Left kidney (tissue), 2 donors: Measurements from ENCODE around the gene PRMT7. TPM values are rescaled to one million over a fixed set of nuclear protein-coding genes. Genes with fewer than 3 reads are reported as not detected.

Experiments
- DNase-seq: peaks from one replicate; pipeline ENCODE4 v3.0.0-alpha.2; 2013
- polyA plus RNA-seq: library from polyadenylated mRNA; unstranded; fragments of 120-200 nt; gene quantifications from one replicate; pipeline ENCODE4 v1.2.1, GENCODE V29; 2013; ENCODE audit not compliant: insufficient read length

The PRMT7 gene
- polyA plus RNA-seq, 1 donor: 56.2 TPM

DNA sequence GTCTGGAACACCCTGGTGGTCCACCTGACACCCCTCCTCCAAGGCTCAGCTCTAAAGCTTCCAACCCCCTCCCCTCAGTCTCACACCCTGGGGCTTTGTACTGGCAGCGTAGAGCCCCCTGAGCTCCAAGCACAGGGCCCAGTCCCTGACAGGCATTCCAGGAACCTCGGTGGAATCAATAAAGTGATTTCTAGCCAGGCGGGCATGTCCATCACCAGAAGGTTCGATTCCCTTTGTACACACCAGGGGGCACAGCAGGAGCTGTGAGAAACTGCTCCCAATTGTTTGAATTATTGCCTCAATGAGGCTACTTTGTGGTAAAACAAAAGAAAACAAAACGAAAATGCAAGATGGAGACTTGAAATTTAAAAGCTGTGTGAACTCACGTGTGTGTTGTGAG lies 85.7 kb downstream of the PRMT7 start:
- no peak for DNase-seq

GRCh38 chr16:68397710-68398201 lies 86.9 kb downstream of the PRMT7 start:
- no peak for DNase-seq

GRCh38 chr16:68399456-68399855 lies 88.6 kb downstream of the PRMT7 start:
- DNase-seq: no peak

DNA sequence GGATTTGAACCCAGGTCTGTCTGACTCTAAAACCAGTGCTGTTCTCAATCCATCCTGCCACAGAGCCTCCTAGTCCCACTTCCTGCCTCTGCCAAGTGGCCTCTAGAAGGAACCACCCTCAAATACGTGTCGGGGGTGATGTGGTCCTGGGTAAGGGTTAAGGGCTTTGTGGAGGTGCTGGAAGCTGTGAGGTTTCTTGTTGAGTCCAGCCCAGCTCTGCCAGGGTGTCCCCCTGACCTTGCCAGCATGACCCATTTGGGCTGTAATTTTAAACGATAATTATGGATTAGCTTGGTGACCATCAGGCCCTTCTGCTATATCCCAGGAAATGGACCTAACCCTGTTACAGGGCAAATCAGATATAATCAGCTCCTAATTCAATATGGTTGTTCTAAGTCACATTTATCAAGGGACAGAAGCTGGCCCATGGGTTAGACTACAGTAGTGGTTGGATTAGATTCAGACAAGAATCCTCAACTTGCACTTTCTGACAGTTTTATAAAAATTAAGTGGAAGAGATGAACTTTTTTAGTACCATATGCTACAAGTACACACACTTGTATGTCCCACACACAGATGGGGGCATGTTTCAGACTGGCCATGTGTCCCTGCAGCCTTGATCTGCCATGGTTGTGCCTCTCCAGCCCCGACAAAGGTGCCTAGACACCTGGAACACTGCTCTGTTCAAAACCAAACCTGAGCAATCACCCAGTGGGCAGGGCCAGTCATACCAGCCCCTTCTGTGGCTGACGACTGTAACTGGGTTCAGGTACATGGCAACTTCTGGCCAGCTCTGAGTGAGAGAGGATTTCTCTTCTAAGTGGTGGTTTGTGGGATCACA lies 89.5 kb downstream of the PRMT7 start:
- DNase-seq: no peak

- no peak for DNase-seq
Observed at GRCh38 chr16:68400924-68401460, 90.2 kb downstream of the PRMT7 start.

- DNase-seq: no peak
Observed at GRCh38 chr16:68401871-68402747, 91.3 kb downstream of the PRMT7 start.

DNA sequence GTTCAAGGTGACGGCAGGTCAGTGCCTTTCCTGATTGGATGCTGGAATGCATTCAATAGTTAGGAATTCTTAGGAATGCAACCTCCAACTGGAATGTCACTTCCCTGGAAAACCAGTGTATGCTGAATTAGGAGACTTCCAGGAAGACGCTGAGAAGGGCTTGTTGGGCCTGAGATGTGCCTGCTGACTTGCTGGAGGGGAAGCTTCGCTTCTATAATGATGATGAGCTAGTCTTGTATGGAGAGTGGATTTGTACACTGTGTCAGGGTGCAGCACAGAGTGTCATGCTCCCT lies 91.9 kb downstream of the PRMT7 start:
- DNase-seq: no peak

DNA sequence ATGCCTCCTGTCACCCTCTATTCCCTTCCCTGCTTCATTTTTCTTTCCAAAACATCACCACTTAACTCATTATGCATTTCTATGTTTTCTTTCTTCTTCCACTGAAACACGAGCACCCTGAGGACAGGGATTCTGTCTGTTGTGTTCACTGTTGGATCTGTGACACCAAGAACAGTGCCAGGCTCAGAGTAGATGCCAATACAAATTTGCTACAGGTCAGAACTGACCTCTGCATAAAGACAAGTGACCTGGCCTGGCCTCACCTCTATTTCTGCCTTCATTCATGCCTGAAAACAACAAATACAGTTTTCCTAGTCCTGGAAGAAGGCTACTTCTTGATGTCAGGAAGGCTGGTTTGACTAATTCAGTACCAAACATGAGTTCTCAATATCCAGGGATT lies 92.4 kb downstream of the PRMT7 start:
- DNase-seq: no peak

DNA sequence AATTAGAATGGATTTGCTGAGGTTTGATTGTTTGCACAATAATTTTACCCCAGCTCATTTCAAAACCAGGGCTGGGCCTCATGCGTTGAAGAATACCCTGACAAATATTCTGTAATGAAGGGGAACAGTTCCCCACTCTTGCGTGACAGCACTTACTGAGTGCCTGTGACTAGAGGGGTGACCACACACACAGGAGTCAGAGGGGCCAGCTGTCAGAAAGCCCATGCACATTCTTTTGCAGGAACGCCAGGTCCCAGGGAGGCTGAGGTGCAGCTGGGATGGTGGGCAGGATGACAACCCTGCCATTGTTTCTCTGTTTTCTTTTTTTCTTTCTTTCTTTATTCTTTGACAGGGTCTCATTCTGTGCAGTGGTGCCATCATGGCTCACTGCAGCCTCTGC lies 92.9 kb downstream of the PRMT7 start:
- no peak for DNase-seq

GRCh38 chr16:68404736-68405345 lies 94.0 kb downstream of the PRMT7 start:
- DNase-seq: no peak

- DNase-seq: no peak
Observed at GRCh38 chr16:68406458-68407152, 95.8 kb downstream of the PRMT7 start.

Other genes starting within 250 kb of the PRMT7 start
- gene NFATC3, start 225.6 kb upstream of the PRMT7 start, polyA plus RNA-seq: 38.0 TPM
- gene ESRP2, start 74.9 kb upstream of the PRMT7 start, polyA plus RNA-seq: 33.5 TPM
- gene PLA2G15, start 65.6 kb upstream of the PRMT7 start, polyA plus RNA-seq: 22.9 TPM
- 18.1 TPM for gene SLC7A6, start 46.5 kb upstream of the PRMT7 start, polyA plus RNA-seq
- 25.7 TPM for gene SLC7A6OS, start 73 bp upstream of the PRMT7 start, polyA plus RNA-seq
- 1.3 TPM for gene SMPD3, start 137.5 kb downstream of the PRMT7 start, polyA plus RNA-seq
- 49.7 TPM for gene ZFP90, start 228.3 kb downstream of the PRMT7 start, polyA plus RNA-seq